C4-2B (cell line): ENCODE results near the gene SIK3.

ENCODE experiments used
- CTCF ChIP-seq: fragments of 450-650 bp; conservative IDR thresholded peaks from 2 replicates; pipeline ENCODE4 v1.5.1; 2017; ENCODE audit warnings: mild to moderate bottlenecking
- ZFX ChIP-seq: fragments of 450-650 bp; IDR thresholded peaks from 2 replicates; pipeline ENCODE4 v1.6.1; 2017

GRCh38 chr11:116888024-116888423 is 210.2 kb downstream of the SIK3 start:
- TF ChIP-seq CTCF (no peak), ZFX (no peak)
